HG03095 (cell line): Measurements from ENCODE around the gene RAD51B.

ENCODE experiments used
- ATAC-seq: cut with Tn5 transposase; IDR thresholded peaks from one replicate; pipeline ENCODE4 v1.9.1; 2021; ENCODE audit warnings: moderate library complexity; ENCODE audit not compliant: unreplicated experiment

The RAD51B gene

GRCh38 chr14:68394118-68394763 is 574.7 kb downstream of the RAD51B start:
- ATAC-seq = no peak

DNA sequence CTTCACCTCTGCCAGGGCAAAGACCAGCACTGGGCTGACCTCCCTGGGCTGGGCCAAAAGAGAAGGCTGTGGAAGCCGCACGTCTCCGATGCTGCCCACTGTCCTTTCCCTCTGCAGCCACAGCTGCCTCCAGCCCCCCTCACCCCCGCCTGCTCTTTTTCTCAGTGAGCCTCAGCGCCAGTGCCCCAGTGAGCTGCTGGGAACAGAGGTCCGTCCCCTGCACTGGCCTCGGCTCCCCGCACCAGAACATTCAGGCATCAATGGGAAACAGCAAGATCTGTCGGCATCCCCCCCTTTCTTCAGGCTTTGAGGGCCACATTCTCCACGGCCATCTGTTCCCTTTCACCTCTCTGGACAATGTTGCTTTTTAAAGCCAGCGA is 575.2 kb downstream of the RAD51B start:
- no peak for ATAC-seq

- no peak for ATAC-seq
Observed at GRCh38 chr14:68395604-68396003, 576.0 kb downstream of the RAD51B start.

GRCh38 chr14:68396461-68396860 is 576.9 kb downstream of the RAD51B start:
- ATAC-seq = no peak

GRCh38 chr14:68397371-68397811 is 577.8 kb downstream of the RAD51B start:
- no peak for ATAC-seq

DNA sequence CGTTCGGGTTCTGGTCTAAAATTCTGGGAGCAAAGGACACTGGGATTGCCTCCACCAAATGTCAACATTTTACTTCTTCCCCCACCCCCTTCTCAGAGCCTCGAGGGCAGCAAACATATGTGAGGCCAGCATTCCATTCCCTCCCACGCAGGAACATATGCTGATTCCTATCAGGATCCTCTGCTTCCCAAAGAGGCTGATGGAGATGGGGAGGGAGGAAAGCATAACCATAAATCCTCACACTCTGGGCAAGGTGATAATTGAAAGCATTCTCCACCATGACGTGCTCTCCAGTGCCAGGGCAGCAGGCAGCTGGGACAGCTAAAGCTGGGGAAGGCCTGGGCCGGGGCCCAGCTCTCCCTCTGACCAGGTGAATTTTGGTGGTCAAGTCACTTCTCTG is 578.2 kb downstream of the RAD51B start:
- ATAC-seq = no peak

- no peak for ATAC-seq
Observed at GRCh38 chr14:68398370-68398769, 578.8 kb downstream of the RAD51B start.

- no peak for ATAC-seq
Observed at GRCh38 chr14:68399971-68400370, 580.4 kb downstream of the RAD51B start.

- ATAC-seq = peak; percentile 2
Observed at GRCh38 chr14:68401317-68401716, 581.7 kb downstream of the RAD51B start.

- peak; percentile 60 for ATAC-seq
Observed at GRCh38 chr14:68401855-68402254, 582.3 kb downstream of the RAD51B start.

GRCh38 chr14:68402525-68403101 is 583.0 kb downstream of the RAD51B start:
- no peak for ATAC-seq

GRCh38 chr14:68403191-68404145 is 583.9 kb downstream of the RAD51B start:
- ATAC-seq = no peak

DNA sequence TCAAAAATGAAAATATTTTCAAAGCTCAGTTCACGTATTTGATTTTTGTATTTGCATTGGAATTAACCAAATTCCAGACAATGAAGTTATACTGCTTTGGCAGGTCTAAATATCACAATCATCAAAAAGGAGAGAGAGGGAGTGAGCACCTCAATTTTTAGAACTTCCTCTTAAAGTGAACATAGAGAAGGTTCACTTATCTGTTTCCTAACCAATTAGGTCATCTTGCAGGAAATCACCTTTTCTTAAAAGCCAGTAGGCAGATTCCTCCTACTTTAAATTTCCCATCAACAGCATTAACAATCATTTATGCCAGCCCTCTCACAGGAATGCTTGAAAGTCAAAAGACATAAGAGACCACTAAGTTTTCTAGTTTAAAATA is 584.6 kb downstream of the RAD51B start:
- ATAC-seq = no peak

DNA sequence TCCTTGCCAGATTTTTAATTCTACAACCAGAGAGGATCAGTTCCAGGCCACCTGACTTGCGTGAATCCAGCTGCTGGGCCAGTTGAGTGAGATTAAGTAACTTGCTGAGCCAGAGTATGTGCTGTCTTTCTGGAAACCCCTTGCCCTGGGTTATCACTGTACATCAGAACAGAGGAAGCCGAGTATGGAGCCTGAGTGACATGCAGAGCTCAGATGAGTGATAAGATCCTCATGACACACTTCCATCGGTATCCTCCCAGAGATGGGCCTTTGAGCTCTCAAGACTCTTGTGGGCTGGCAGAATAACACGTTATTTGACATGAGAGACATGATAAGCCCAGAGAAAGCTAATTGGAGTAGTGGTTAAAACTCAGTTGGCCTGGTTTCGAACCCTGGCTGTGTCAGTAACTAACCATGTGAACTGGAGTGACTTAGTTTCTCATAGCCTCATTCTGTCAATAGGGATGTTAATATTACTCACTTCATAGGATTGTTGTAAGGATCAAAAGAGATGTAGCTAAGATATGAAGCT is 585.1 kb downstream of the RAD51B start:
- ATAC-seq = no peak

GRCh38 chr14:68405961-68406360 is 586.4 kb downstream of the RAD51B start:
- no peak for ATAC-seq

GRCh38 chr14:68407285-68407684 is 587.7 kb downstream of the RAD51B start:
- ATAC-seq = no peak

GRCh38 chr14:68407825-68408224 is 588.2 kb downstream of the RAD51B start:
- no peak for ATAC-seq

- no peak for ATAC-seq
Observed at GRCh38 chr14:68408680-68409079, 589.1 kb downstream of the RAD51B start.

- ATAC-seq = no peak
Observed at GRCh38 chr14:68409387-68409786, 589.8 kb downstream of the RAD51B start.

DNA sequence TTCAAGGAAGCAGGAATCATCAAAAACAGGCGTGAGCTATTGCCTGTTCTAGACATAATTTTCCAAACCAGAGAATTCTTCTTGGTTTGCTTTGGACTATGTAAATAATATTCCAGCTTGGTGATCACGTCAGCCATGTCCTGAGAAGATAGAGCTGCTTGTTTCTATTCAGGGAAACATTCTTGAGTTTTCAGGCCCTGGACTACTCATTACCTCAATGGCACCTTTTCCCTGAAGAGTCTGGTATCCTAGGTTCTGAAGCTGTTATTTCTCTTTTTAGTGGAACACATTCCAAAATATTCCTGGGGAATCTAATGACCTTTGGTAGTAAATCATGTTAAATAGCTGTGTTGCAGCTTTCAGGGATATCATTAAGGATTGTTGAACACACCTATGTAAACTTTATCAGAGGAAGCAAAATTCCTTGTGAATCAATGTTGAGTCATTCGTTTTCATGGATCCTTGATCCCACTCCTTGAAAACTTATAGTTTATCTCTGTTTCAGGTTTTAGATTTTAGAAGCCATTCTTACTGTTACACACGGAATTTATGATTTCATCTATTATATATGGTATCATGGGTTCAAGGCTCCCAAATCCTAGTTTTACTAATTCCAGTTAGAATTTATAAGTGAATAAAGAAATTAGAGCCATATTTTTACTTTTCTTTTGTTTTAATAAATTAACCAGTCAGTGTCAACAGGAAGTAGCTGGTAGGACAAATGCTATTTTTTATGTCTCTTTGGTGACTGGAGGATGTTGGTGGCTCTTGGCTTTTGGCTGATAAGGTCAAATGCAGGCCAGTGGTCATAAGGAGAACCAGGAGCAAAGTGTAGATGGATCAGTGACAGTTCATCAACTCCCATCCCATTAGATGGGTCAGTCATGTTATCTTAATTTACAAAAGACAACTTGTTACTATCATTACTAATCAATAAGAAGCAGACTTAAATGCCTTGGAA is 593.2 kb downstream of the RAD51B start:
- ATAC-seq = no peak
